MM.1S (cell line): ENCODE measurements around the gene PCSK4.

Experiments
- DNase-seq: peaks from one replicate; pipeline ENCODE4 v3.0.0-alpha.2; 2015
- H2AFZ ChIP-seq: fragments of 300-600 bp; sonication (generic); 2 replicates; pipeline ENCODE4 v1.6.0; 2016; ENCODE audit warnings: antibody characterized with exemption, low read length
- H3F3A ChIP-seq: fragments of 300-600 bp; sonication (generic); 2 replicates; pipeline ENCODE4 v1.6.1; 2016; ENCODE audit warnings: mild to moderate bottlenecking, antibody characterized with exemption, low read length, moderate library complexity, mixed read lengths; ENCODE audit not compliant: insufficient read depth
- H3K27ac ChIP-seq: fragments of 300-600 bp; sonication (generic); 2 replicates; pipeline ENCODE4 v1.5.1; 2016; ENCODE audit warnings: mild to moderate bottlenecking, low read length
- H3K27me3 ChIP-seq: fragments of 300-600 bp; sonication (generic); replicated peaks from 2 replicates; pipeline ENCODE4 v1.6.0; 2016; ENCODE audit warnings: low read length; ENCODE audit not compliant: insufficient read depth
- H3K36me3 ChIP-seq: fragments of 300-600 bp; sonication (generic); replicated peaks from 2 replicates; pipeline ENCODE4 v1.6.1; 2016; ENCODE audit warnings: mild to moderate bottlenecking, low read length, mixed read lengths; ENCODE audit not compliant: insufficient read depth
- H3K4me1 ChIP-seq: fragments of 300-600 bp; sonication (generic); 2 replicates; pipeline ENCODE4 v1.6.1; 2016; ENCODE audit warnings: low read length, mixed read lengths
- H3K4me2 ChIP-seq: fragments of 300-600 bp; sonication (generic); 2 replicates; pipeline ENCODE4 v1.6.0; 2016; ENCODE audit warnings: low read depth, low read length
- H3K4me3 ChIP-seq: fragments of 300-600 bp; sonication (generic); 2 replicates; pipeline ENCODE4 v1.5.1; 2016; ENCODE audit warnings: low read length, mixed read lengths
- H3K79me2 ChIP-seq: fragments of 300-600 bp; sonication (generic); 2 replicates; pipeline ENCODE4 v1.6.1; 2016; ENCODE audit warnings: mixed run types, low read length, mixed read lengths
- H3K9ac ChIP-seq: fragments of 300-600 bp; sonication (generic); 2 replicates; pipeline ENCODE4 v1.6.1; 2016; ENCODE audit warnings: low read length, mixed read lengths
- H3K9me2 ChIP-seq: fragments of 300-600 bp; sonication (generic); replicated peaks from 2 replicates; pipeline ENCODE4 v1.6.1; 2016; ENCODE audit warnings: mild to moderate bottlenecking, low read length, mixed read lengths; ENCODE audit not compliant: insufficient read depth
- H3K9me3 ChIP-seq: fragments of 300-600 bp; sonication (generic); replicated peaks from 2 replicates; pipeline ENCODE4 v1.6.1; 2016; ENCODE audit warnings: mild to moderate bottlenecking, low read length, mixed read lengths; ENCODE audit not compliant: insufficient read depth
- H4K20me1 ChIP-seq: fragments of 300-600 bp; sonication (generic); 2 replicates; pipeline ENCODE4 v1.6.1; 2016; ENCODE audit warnings: mild to moderate bottlenecking, low read length, moderate library complexity, mixed read lengths; ENCODE audit not compliant: insufficient read depth
- EZH2 ChIP-seq: fragments of 300-600 bp; sonication (generic); optimal IDR thresholded peaks from 2 replicates; pipeline ENCODE3; 2017; ENCODE audit warnings: low read depth, mild to moderate bottlenecking, antibody characterized with exemption, low read length, mixed read lengths
- EZH2phosphoT487 ChIP-seq: fragments of 300-600 bp; sonication (generic); IDR thresholded peaks from 2 replicates; pipeline ENCODE4 v1.6.1; 2018; ENCODE audit warnings: antibody characterized with exemption, low read length
- TF ChIP-seq, protein P1 (sequence below): fragments of 300-600 bp; sonication (generic); IDR thresholded peaks from 2 replicates; pipeline ENCODE4 v1.5.1; 2016; ENCODE audit warnings: antibody characterized with exemption, low read length, mixed read lengths

Gene PCSK4

DNA sequence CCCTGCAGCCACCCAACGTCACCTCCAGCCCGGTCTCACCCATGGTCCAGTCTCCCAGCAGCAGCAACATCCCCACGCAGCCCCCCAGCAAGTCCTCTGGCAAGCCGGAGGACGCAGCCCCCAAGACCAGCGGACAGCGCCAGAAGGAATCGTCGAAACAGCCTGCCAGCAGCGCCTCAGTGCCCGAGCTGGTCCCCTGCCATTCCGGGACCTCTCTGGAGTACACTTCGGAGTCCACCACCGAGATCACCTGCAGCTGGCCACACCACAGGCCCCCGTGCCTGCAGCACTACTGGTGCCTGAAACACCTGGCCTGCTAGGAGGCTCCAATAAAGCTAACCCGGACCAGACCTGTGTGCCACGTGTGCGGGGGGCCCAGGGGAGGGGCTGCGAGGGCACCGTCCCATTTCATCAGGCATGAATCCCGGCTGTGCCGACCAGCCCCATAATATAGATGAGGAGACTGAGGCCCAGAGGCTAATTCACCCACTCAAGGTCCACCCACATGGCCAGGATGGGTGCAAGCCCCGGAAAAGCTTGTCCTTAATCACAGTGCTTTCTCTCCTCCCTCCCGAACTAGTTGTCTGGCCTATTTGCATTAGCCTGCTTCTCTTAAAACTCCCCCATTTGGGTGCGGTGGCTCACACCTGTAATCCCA, 7.6 kb upstream of the PCSK4 start:
- Histone ChIP-seq H3K4me2 (no peak overlapping the region), H3K9me3 (no peaks in the 10 kb centered on the region), H3K4me1 (no peaks in the 10 kb centered on the region), H3F3A (no peaks in the 10 kb centered on the region), H3K36me3 (no peaks in the 10 kb centered on the region), H3K27ac (no peak overlapping the region), H4K20me1 (no peaks in the 10 kb centered on the region), H3K79me2 (no peaks in the 10 kb centered on the region), H2AFZ (no peak overlapping the region), H3K9ac (no peak overlapping the region), H3K9me2 (no peaks in the 10 kb centered on the region), H3K27me3 (peaks cover 77% of the 10 kb centered on the region), H3K4me3 (no peak overlapping the region)
- no peak for TF ChIP-seq EZH2phosphoT487
- TF ChIP-seq, protein P1, sequence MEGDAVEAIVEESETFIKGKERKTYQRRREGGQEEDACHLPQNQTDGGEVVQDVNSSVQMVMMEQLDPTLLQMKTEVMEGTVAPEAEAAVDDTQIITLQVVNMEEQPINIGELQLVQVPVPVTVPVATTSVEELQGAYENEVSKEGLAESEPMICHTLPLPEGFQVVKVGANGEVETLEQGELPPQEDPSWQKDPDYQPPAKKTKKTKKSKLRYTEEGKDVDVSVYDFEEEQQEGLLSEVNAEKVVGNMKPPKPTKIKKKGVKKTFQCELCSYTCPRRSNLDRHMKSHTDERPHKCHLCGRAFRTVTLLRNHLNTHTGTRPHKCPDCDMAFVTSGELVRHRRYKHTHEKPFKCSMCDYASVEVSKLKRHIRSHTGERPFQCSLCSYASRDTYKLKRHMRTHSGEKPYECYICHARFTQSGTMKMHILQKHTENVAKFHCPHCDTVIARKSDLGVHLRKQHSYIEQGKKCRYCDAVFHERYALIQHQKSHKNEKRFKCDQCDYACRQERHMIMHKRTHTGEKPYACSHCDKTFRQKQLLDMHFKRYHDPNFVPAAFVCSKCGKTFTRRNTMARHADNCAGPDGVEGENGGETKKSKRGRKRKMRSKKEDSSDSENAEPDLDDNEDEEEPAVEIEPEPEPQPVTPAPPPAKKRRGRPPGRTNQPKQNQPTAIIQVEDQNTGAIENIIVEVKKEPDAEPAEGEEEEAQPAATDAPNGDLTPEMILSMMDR = no peak
- TF ChIP-seq EZH2 = no peak
- DNase-seq = no peak

GRCh38 chr19:1496714-1497577, 6.8 kb upstream of the PCSK4 start:
- TF ChIP-seq, protein P1 = no peak
- TF ChIP-seq EZH2 = no peak
- no peak for DNase-seq
- Histone ChIP-seq H3K27me3 (peaks cover 77% of the 10 kb centered on the region), H3K4me3 (no peak overlapping the region), H3K9me2 (no peaks in the 10 kb centered on the region), H3K79me2 (no peaks in the 10 kb centered on the region), H2AFZ (no peak overlapping the region), H3K4me2 (no peak overlapping the region), H4K20me1 (no peaks in the 10 kb centered on the region), H3K9me3 (no peaks in the 10 kb centered on the region), H3K9ac (no peak overlapping the region), H3F3A (no peaks in the 10 kb centered on the region), H3K36me3 (no peaks in the 10 kb centered on the region), H3K27ac (no peak overlapping the region), H3K4me1 (no peaks in the 10 kb centered on the region)

DNA sequence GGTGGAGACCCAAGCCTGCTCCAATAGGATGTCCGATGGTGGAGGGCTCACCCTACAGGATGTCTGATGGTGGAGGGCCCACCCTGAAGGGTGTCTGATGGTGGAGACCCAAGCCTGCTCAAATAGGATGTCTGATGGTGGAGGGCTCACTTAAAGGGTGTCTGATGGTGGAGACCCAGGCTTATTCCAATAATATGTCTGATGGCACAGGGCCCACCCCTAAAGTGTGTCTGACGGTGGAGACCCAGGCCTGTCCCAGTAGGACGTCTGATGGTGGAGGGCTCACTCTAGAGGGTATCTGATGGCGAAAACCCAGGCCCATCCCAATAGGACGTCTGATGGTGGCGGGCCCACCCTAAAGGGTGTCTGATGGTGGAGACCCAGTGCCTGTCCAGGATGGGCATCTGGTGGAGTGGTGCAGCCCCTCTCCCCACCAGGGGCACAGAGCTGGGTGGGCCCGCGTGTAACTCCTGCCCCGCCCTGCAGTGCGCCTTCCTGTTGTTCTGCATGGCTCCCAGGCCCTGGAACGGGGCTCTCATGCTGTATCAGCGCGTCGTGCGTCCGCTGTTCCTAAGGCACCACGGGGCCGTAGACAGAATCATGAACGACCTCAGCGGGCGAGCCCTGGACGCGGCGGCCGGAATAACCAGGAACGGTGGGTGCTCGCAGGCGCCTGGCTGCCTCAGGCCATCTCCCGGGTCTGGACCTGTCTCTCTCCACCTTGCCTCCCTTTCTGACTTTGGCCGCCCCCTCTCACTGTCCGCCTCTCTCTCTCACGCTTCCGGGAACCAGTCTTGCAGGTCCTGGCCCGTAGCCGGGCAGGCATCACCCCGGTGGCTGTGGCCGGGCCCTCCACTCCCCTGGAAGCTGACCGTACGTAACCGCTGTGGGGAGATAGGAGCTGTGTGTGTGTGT, 5.9 kb upstream of the PCSK4 start:
- Histone ChIP-seq H3K4me1 (0 out of 2 replicates have a peak, but pooled peaks cover 4% of the 10 kb centered on the region), H2AFZ (no peak overlapping the region), H3K9me2 (no peaks in the 10 kb centered on the region), H3K9ac (no peak overlapping the region), H3K9me3 (no peaks in the 10 kb centered on the region), H3K27ac (no peak overlapping the region), H4K20me1 (no peaks in the 10 kb centered on the region), H3F3A (no peaks in the 10 kb centered on the region), H3K4me2 (no peak overlapping the region), H3K79me2 (no peaks in the 10 kb centered on the region), H3K36me3 (no peaks in the 10 kb centered on the region), H3K4me3 (no peak overlapping the region), H3K27me3 (peaks cover 81% of the 10 kb centered on the region)
- no peak for TF ChIP-seq EZH2
- TF ChIP-seq, protein P1 = no peak
- no peak for TF ChIP-seq EZH2phosphoT487
- no peak for DNase-seq
